Activated CD4-positive, alpha-beta T cell treated with anti-CD3 and anti-CD28 coated beads, Interleukin-2, amount 10 ng/mL, durations not matched to agents 24 days and 14 days (primary cell): ENCODE data around the gene CRYGB. TPM values are rescaled to one million over a fixed set of nuclear protein-coding genes. Genes with fewer than 3 reads are reported as not detected.

Experiments used
- total RNA-seq: library from RNA; stranded (reverse); gene quantifications from 2 replicates; pipeline ENCODE4 v1.2.3, GENCODE V29; 2022

The CRYGB gene
- total RNA-seq, 1 donor from 2014 or later: not detected

Other genes with a start within 250 kb of the CRYGB start
- 5.8 and 6.6 TPM in 2 replicates for gene PLEKHM3, start 120.6 kb downstream of the CRYGB start, total RNA-seq
- gene CRYGD, start 21.6 kb downstream of the CRYGB start, total RNA-seq: not detected in 2 replicates
- not detected in 2 replicates for gene CRYGC, start 16.3 kb downstream of the CRYGB start, total RNA-seq
- gene CRYGA, start 17.4 kb upstream of the CRYGB start, total RNA-seq: not detected in 2 replicates
- not detected in 2 replicates for gene C2orf80, start 43.9 kb upstream of the CRYGB start, total RNA-seq
- 25.4 and 26.0 TPM in 2 replicates for gene IDH1, start 108.9 kb upstream of the CRYGB start, total RNA-seq
- 27.3 and 29.4 TPM in 2 replicates for gene PIKFYVE, start 120.1 kb upstream of the CRYGB start, total RNA-seq